ENCODE results near the gene KRT35. TPM values are rescaled to one million over a fixed set of nuclear protein-coding genes. Genes with fewer than 3 reads are reported as not detected.

KRT35 gene
- total RNA-seq, 2 donors from 2014 or later = not detected

GRCh38 chr17:41464173-41464572 lies 16.8 kb downstream of the KRT35 start:
- ATAC-seq (replicated peaks) = no peak
- no peak overlapping the region for H3K27ac Mint-ChIP-seq
- no peak overlapping the region for H3K4me3 Mint-ChIP-seq
- H3K27me3 Mint-ChIP-seq = no peaks in the 10 kb centered on the region
- H3K4me1 Mint-ChIP-seq = no peaks in the 10 kb centered on the region
- H3K36me3 Mint-ChIP-seq (ENCODE audit: low read depth) = no peaks in the 10 kb centered on the region
- peaks cover 4% of the 10 kb centered on the region for H3K9me3 Mint-ChIP-seq

- no peak for ATAC-seq (replicated peaks)
- peaks cover 4% of the 10 kb centered on the region for H3K9me3 Mint-ChIP-seq
- no peaks in the 10 kb centered on the region for H3K36me3 Mint-ChIP-seq (ENCODE audit: low read depth)
- no peaks in the 10 kb centered on the region for H3K4me1 Mint-ChIP-seq
- H3K4me3 Mint-ChIP-seq = no peak overlapping the region
- no peaks in the 10 kb centered on the region for H3K27me3 Mint-ChIP-seq
- no peak overlapping the region for H3K27ac Mint-ChIP-seq
These were observed 17.2 kb downstream of the KRT35 start for GRCh38 chr17:41463746-41464145.

- Mint-ChIP-seq H3K4me3 (no peak overlapping the region), H3K4me1 (no peaks in the 10 kb centered on the region), H3K27me3 (no peaks in the 10 kb centered on the region), H3K36me3 (ENCODE audit: low read depth) (no peaks in the 10 kb centered on the region), H3K9me3 (no peaks in the 10 kb centered on the region), H3K27ac (no peak overlapping the region)
- no peak for ATAC-seq (replicated peaks)
These were observed 18.2 kb downstream of the KRT35 start for GRCh38 chr17:41462705-41463104.

- no peaks in the 10 kb centered on the region for H3K36me3 Mint-ChIP-seq (ENCODE audit: low read depth)
- no peaks in the 10 kb centered on the region for H3K9me3 Mint-ChIP-seq
- no peaks in the 10 kb centered on the region for H3K27me3 Mint-ChIP-seq
- H3K4me1 Mint-ChIP-seq = no peaks in the 10 kb centered on the region
- H3K27ac Mint-ChIP-seq = peak overlapping the region; percentile 29
- no peak for ATAC-seq (replicated peaks)
- no peak overlapping the region for H3K4me3 Mint-ChIP-seq
These were observed 23.3 kb downstream of the KRT35 start for GRCh38 chr17:41457676-41458075.

- Mint-ChIP-seq H3K9me3 (no peaks in the 10 kb centered on the region), H3K4me1 (no peaks in the 10 kb centered on the region), H3K4me3 (no peak overlapping the region), H3K27me3 (peaks cover 2% of the 10 kb centered on the region), H3K36me3 (ENCODE audit: low read depth) (no peaks in the 10 kb centered on the region), H3K27ac (no peak overlapping the region)
- ATAC-seq (replicated peaks) = no peak
These were observed 24.7 kb downstream of the KRT35 start for GRCh38 chr17:41456204-41456603.

GRCh38 chr17:41455236-41455635 lies 25.7 kb downstream of the KRT35 start:
- no peaks in the 10 kb centered on the region for H3K36me3 Mint-ChIP-seq (ENCODE audit: low read depth)
- no peak for ATAC-seq (replicated peaks)
- H3K4me1 Mint-ChIP-seq = no peaks in the 10 kb centered on the region
- peak overlapping the region; percentile 6 for H3K27ac Mint-ChIP-seq
- H3K27me3 Mint-ChIP-seq = peaks cover 4% of the 10 kb centered on the region
- no peak overlapping the region for H3K4me3 Mint-ChIP-seq
- H3K9me3 Mint-ChIP-seq = no peaks in the 10 kb centered on the region

GRCh38 chr17:41453066-41453465 lies 27.9 kb downstream of the KRT35 start:
- H3K9me3 Mint-ChIP-seq = no peaks in the 10 kb centered on the region
- ATAC-seq (replicated peaks) = no peak
- no peak overlapping the region for H3K4me3 Mint-ChIP-seq
- no peaks in the 10 kb centered on the region for H3K4me1 Mint-ChIP-seq
- peaks cover 9% of the 10 kb centered on the region for H3K27me3 Mint-ChIP-seq
- H3K27ac Mint-ChIP-seq = no peak overlapping the region
- no peaks in the 10 kb centered on the region for H3K36me3 Mint-ChIP-seq (ENCODE audit: low read depth)

GRCh38 chr17:41452281-41452680 lies 28.7 kb downstream of the KRT35 start:
- H3K4me1 Mint-ChIP-seq = no peaks in the 10 kb centered on the region
- ATAC-seq (replicated peaks) = no peak
- no peak overlapping the region for H3K4me3 Mint-ChIP-seq
- no peaks in the 10 kb centered on the region for H3K9me3 Mint-ChIP-seq
- H3K36me3 Mint-ChIP-seq (ENCODE audit: low read depth) = no peaks in the 10 kb centered on the region
- peaks cover 9% of the 10 kb centered on the region for H3K27me3 Mint-ChIP-seq
- H3K27ac Mint-ChIP-seq = no peak overlapping the region

GRCh38 chr17:41451154-41451728 lies 29.7 kb downstream of the KRT35 start:
- Mint-ChIP-seq H3K9me3 (no peaks in the 10 kb centered on the region), H3K4me1 (no peaks in the 10 kb centered on the region), H3K4me3 (no peak overlapping the region), H3K27ac (no peak overlapping the region), H3K27me3 (peaks cover 9% of the 10 kb centered on the region), H3K36me3 (ENCODE audit: low read depth) (no peaks in the 10 kb centered on the region)
- ATAC-seq (replicated peaks) = no peak

GRCh38 chr17:41449008-41449407 lies 31.9 kb downstream of the KRT35 start:
- Mint-ChIP-seq H3K36me3 (ENCODE audit: low read depth) (no peaks in the 10 kb centered on the region), H3K4me3 (no peak overlapping the region), H3K27me3 (peaks cover 9% of the 10 kb centered on the region), H3K4me1 (no peaks in the 10 kb centered on the region), H3K27ac (no peak overlapping the region), H3K9me3 (no peaks in the 10 kb centered on the region)
- ATAC-seq (replicated peaks) = no peak

GRCh38 chr17:41448506-41448905 lies 32.4 kb downstream of the KRT35 start:
- Mint-ChIP-seq H3K9me3 (no peaks in the 10 kb centered on the region), H3K36me3 (ENCODE audit: low read depth) (no peaks in the 10 kb centered on the region), H3K4me1 (no peaks in the 10 kb centered on the region), H3K27me3 (peaks cover 9% of the 10 kb centered on the region), H3K4me3 (no peak overlapping the region), H3K27ac (no peak overlapping the region)
- no peak for ATAC-seq (replicated peaks)

GRCh38 chr17:41446806-41447205 lies 34.1 kb downstream of the KRT35 start:
- ATAC-seq (replicated peaks) = peak; percentile 21
- H3K36me3 Mint-ChIP-seq (ENCODE audit: low read depth) = no peaks in the 10 kb centered on the region
- no peaks in the 10 kb centered on the region for H3K9me3 Mint-ChIP-seq
- H3K27ac Mint-ChIP-seq = no peak overlapping the region
- no peaks in the 10 kb centered on the region for H3K4me1 Mint-ChIP-seq
- H3K27me3 Mint-ChIP-seq = peaks cover 12% of the 10 kb centered on the region
- no peak overlapping the region for H3K4me3 Mint-ChIP-seq

- ATAC-seq (replicated peaks) = peak; percentile 7
- Mint-ChIP-seq H3K27me3 (peaks cover 8% of the 10 kb centered on the region), H3K4me3 (no peak overlapping the region), H3K4me1 (no peaks in the 10 kb centered on the region), H3K36me3 (ENCODE audit: low read depth) (no peaks in the 10 kb centered on the region), H3K27ac (peak overlapping the region; percentile 30), H3K9me3 (no peaks in the 10 kb centered on the region)
These were observed 36.3 kb downstream of the KRT35 start for GRCh38 chr17:41444640-41445039.

GRCh38 chr17:41444186-41444585 lies 36.8 kb downstream of the KRT35 start:
- peak overlapping the region; percentile 30 for H3K27ac Mint-ChIP-seq
- H3K4me1 Mint-ChIP-seq = no peaks in the 10 kb centered on the region
- peaks cover 8% of the 10 kb centered on the region for H3K27me3 Mint-ChIP-seq
- H3K9me3 Mint-ChIP-seq = no peaks in the 10 kb centered on the region
- no peak overlapping the region for H3K4me3 Mint-ChIP-seq
- H3K36me3 Mint-ChIP-seq (ENCODE audit: low read depth) = no peaks in the 10 kb centered on the region
- peak; percentile 52 for ATAC-seq (replicated peaks)

- H3K36me3 Mint-ChIP-seq (ENCODE audit: low read depth) = no peaks in the 10 kb centered on the region
- no peak overlapping the region for H3K27ac Mint-ChIP-seq
- peaks cover 3% of the 10 kb centered on the region for H3K27me3 Mint-ChIP-seq
- H3K9me3 Mint-ChIP-seq = no peaks in the 10 kb centered on the region
- ATAC-seq (replicated peaks) = no peak
- H3K4me3 Mint-ChIP-seq = no peak overlapping the region
- no peaks in the 10 kb centered on the region for H3K4me1 Mint-ChIP-seq
These were observed 38.2 kb downstream of the KRT35 start for GRCh38 chr17:41442739-41443138.

GRCh38 chr17:41440531-41441033 lies 40.4 kb downstream of the KRT35 start, which contains the start of gene KRT38:
Gene KRT38 (minus strand): TSS chr17:41440983. CDS start chr17:41440921, 62 bp downstream.
- Mint-ChIP-seq H3K4me3 (no peak within 1 kb of the TSS), H3K36me3 (ENCODE audit: low read depth) (no peaks in the 10 kb centered on the region), H3K27ac (no peak within 1 kb of the TSS), H3K9me3 (no peaks in the 10 kb centered on the region), H3K27me3 (peaks cover 3% of the 10 kb centered on the region), H3K4me1 (no peaks in the 10 kb centered on the region)
- no peak for ATAC-seq (replicated peaks)

Data from activated T-helper 17 cell treated with anti-CD3 and anti-CD28 coated beads, Interleukin-2, amount 50 U/mL, for 72 hours (primary cell).